ENCODE measurements around the gene RSU1.

Gene RSU1

GRCh38 chr10:16822726-16823360, 5.6 kb upstream of the RSU1 start:
- no peak overlapping the region for H3K4me2 ChIP-seq (ENCODE audit: low read length)
- H3K79me2 ChIP-seq (ENCODE audit: insufficient read depth, low read length), result no peaks in the 10 kb centered on the region
- H3K4me3 ChIP-seq (ENCODE audit: low read depth, low read length, poor library complexity, severe bottlenecking), result no peak overlapping the region
- no peak overlapping the region for H3K27ac ChIP-seq (ENCODE audit: low read depth, low read length, poor library complexity, severe bottlenecking)
- peaks cover 5% of the 10 kb centered on the region for H3K4me1 ChIP-seq (ENCODE audit: insufficient read depth, low read length, severe bottlenecking)
- no peaks in the 10 kb centered on the region for H3F3A ChIP-seq (ENCODE audit: insufficient read depth, low read length)
- no peaks in the 10 kb centered on the region for H4K20me1 ChIP-seq (ENCODE audit: insufficient read depth, low read length)
- TF ChIP-seq EZH2 (IDR thresholded peaks at IDR 0.05; ENCODE audit: borderline replicate concordance, low read length), result no peak
- TF ChIP-seq, protein P1, sequence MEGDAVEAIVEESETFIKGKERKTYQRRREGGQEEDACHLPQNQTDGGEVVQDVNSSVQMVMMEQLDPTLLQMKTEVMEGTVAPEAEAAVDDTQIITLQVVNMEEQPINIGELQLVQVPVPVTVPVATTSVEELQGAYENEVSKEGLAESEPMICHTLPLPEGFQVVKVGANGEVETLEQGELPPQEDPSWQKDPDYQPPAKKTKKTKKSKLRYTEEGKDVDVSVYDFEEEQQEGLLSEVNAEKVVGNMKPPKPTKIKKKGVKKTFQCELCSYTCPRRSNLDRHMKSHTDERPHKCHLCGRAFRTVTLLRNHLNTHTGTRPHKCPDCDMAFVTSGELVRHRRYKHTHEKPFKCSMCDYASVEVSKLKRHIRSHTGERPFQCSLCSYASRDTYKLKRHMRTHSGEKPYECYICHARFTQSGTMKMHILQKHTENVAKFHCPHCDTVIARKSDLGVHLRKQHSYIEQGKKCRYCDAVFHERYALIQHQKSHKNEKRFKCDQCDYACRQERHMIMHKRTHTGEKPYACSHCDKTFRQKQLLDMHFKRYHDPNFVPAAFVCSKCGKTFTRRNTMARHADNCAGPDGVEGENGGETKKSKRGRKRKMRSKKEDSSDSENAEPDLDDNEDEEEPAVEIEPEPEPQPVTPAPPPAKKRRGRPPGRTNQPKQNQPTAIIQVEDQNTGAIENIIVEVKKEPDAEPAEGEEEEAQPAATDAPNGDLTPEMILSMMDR (IDR thresholded peaks at IDR 0.05; ENCODE audit: low read length), result no peak
- no peak overlapping the region for H3K9ac ChIP-seq (ENCODE audit: low read length)
- H2AFZ ChIP-seq (ENCODE audit: low read length), result no peak overlapping the region
- H3K9me3 ChIP-seq (ENCODE audit: low read length), result no peaks in the 10 kb centered on the region; the same call in 1 of the 2 replicates
- no peaks in the 10 kb centered on the region for H3K36me3 ChIP-seq (ENCODE audit: insufficient read depth, low read length)
- no peaks in the 10 kb centered on the region for H3K27me3 ChIP-seq (ENCODE audit: insufficient read depth, low read length)
- H3K9me2 ChIP-seq (ENCODE audit: low read depth, low read length), result no peaks in the 10 kb centered on the region

GRCh38 chr10:16822027-16822426, 4.8 kb upstream of the RSU1 start:
- Histone ChIP-seq H3K27me3 (ENCODE audit: insufficient read depth, low read length) (no peaks in the 10 kb centered on the region), H2AFZ (ENCODE audit: low read length) (no peak overlapping the region), H3F3A (ENCODE audit: insufficient read depth, low read length) (no peaks in the 10 kb centered on the region), H3K79me2 (ENCODE audit: insufficient read depth, low read length) (no peaks in the 10 kb centered on the region), H3K9me3 (ENCODE audit: low read length) (no peaks in the 10 kb centered on the region; the same call in 1 of the 2 replicates), H3K9ac (ENCODE audit: low read length) (no peak overlapping the region), H3K27ac (ENCODE audit: low read depth, low read length, poor library complexity, severe bottlenecking) (no peak overlapping the region), H3K4me2 (ENCODE audit: low read length) (no peak overlapping the region), H3K4me3 (ENCODE audit: low read depth, low read length, poor library complexity, severe bottlenecking) (no peak overlapping the region), H3K9me2 (ENCODE audit: low read depth, low read length) (no peaks in the 10 kb centered on the region), H3K4me1 (ENCODE audit: insufficient read depth, low read length, severe bottlenecking) (peaks cover 6% of the 10 kb centered on the region), H3K36me3 (ENCODE audit: insufficient read depth, low read length) (no peaks in the 10 kb centered on the region), H4K20me1 (ENCODE audit: insufficient read depth, low read length) (no peaks in the 10 kb centered on the region)
- no peak for TF ChIP-seq EZH2 (IDR thresholded peaks at IDR 0.05; ENCODE audit: borderline replicate concordance, low read length)
- TF ChIP-seq, protein P1 (IDR thresholded peaks at IDR 0.05; ENCODE audit: low read length), result no peak

DNA sequence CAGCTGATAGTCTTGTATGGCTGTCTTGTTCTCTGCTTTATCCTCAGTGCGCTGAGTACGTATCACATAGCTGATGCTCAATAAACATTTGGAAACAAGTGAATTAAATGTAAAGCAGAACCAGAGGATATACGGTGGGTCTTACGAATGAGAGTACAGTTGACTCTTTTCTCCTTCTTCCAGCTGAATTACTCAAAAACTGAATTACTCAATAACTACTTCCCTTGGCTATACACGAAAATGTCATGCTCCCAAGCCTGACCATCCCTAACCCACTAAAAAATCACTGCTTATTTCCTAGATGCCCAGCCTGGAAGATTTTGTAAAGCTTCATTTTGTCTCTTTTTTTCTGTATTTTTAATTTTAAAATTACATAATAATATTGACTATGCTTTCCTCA, 3.2 kb upstream of the RSU1 start:
- Histone ChIP-seq H4K20me1 (ENCODE audit: insufficient read depth, low read length) (no peaks in the 10 kb centered on the region), H3K79me2 (ENCODE audit: insufficient read depth, low read length) (no peaks in the 10 kb centered on the region), H3K27me3 (ENCODE audit: insufficient read depth, low read length) (no peaks in the 10 kb centered on the region), H3K4me1 (ENCODE audit: insufficient read depth, low read length, severe bottlenecking) (peaks cover 20% of the 10 kb centered on the region), H3K4me3 (ENCODE audit: low read depth, low read length, poor library complexity, severe bottlenecking) (no peak overlapping the region), H3K9me2 (ENCODE audit: low read depth, low read length) (no peaks in the 10 kb centered on the region), H3K4me2 (ENCODE audit: low read length) (no peak overlapping the region), H3K9ac (ENCODE audit: low read length) (no peak overlapping the region), H3F3A (ENCODE audit: insufficient read depth, low read length) (no peaks in the 10 kb centered on the region), H3K36me3 (ENCODE audit: insufficient read depth, low read length) (no peaks in the 10 kb centered on the region), H3K9me3 (ENCODE audit: low read length) (no peaks in the 10 kb centered on the region; the same call in 1 of the 2 replicates), H3K27ac (ENCODE audit: low read depth, low read length, poor library complexity, severe bottlenecking) (no peak overlapping the region), H2AFZ (ENCODE audit: low read length) (no peak overlapping the region)
- TF ChIP-seq, protein P1 (IDR thresholded peaks at IDR 0.05; ENCODE audit: low read length), result no peak

Measured in OCI-LY1 (cell line).